Endothelial cell (in vitro differentiated cells): ENCODE data around the gene CCDC51. TPM values are rescaled to one million over a fixed set of nuclear protein-coding genes. Genes with fewer than 3 reads are reported as not detected.
A peak's percentile ranks its signal among the peaks of the same experiment; 100 is the strongest.

Experiments
- DNase-seq: peaks from one replicate; pipeline ENCODE4 v3.0.0; 2021; ENCODE audit warnings: low spot score
- H3K27ac Mint-ChIP-seq: one replicate; pipeline ENCODE4 v1.8.0; 2021; ENCODE audit warnings: mixed read lengths, inconsistent platforms; ENCODE audit not compliant: unreplicated experiment
- H3K27me3 Mint-ChIP-seq: one replicate; pipeline ENCODE4 v1.8.0; 2021; ENCODE audit warnings: mild to moderate bottlenecking, moderate library complexity, mixed read lengths, inconsistent platforms; ENCODE audit not compliant: unreplicated experiment
- H3K36me3 Mint-ChIP-seq: one replicate; pipeline ENCODE4 v1.8.0; 2021; ENCODE audit warnings: mild to moderate bottlenecking, low read depth, mixed read lengths, inconsistent platforms; ENCODE audit not compliant: unreplicated experiment
- H3K4me1 Mint-ChIP-seq: one replicate; pipeline ENCODE4 v1.8.0; 2021; ENCODE audit warnings: mild to moderate bottlenecking, mixed read lengths, inconsistent platforms; ENCODE audit not compliant: unreplicated experiment
- H3K4me3 Mint-ChIP-seq: one replicate; pipeline ENCODE4 v1.8.0; 2021; ENCODE audit warnings: mild to moderate bottlenecking, mixed read lengths, inconsistent platforms; ENCODE audit not compliant: unreplicated experiment
- H3K9me3 Mint-ChIP-seq: one replicate; pipeline ENCODE4 v1.8.0; 2021; ENCODE audit warnings: mixed read lengths, inconsistent platforms; ENCODE audit not compliant: unreplicated experiment
- total RNA-seq: library from RNA; stranded (reverse); fragmentation: NEBNext Ultra II Directional; extraction: Animal tissue kit (Norgen Biotek cat#: 25700); gene quantifications from one replicate; pipeline ENCODE4 v1.2.1, GENCODE V29; 2021; ENCODE audit not compliant: unreplicated experiment
- TF ChIP-seq, protein P1 (sequence below): fragments of 200-600 bp; sonication (generic); IDR thresholded peaks from one replicate; pipeline ENCODE4 v1.5.0; 2021; ENCODE audit warnings: antibody characterized with exemption; ENCODE audit not compliant: unreplicated experiment

CCDC51 gene
- total RNA-seq, 1 donor from 2014 or later, result 11.8 TPM

DNA sequence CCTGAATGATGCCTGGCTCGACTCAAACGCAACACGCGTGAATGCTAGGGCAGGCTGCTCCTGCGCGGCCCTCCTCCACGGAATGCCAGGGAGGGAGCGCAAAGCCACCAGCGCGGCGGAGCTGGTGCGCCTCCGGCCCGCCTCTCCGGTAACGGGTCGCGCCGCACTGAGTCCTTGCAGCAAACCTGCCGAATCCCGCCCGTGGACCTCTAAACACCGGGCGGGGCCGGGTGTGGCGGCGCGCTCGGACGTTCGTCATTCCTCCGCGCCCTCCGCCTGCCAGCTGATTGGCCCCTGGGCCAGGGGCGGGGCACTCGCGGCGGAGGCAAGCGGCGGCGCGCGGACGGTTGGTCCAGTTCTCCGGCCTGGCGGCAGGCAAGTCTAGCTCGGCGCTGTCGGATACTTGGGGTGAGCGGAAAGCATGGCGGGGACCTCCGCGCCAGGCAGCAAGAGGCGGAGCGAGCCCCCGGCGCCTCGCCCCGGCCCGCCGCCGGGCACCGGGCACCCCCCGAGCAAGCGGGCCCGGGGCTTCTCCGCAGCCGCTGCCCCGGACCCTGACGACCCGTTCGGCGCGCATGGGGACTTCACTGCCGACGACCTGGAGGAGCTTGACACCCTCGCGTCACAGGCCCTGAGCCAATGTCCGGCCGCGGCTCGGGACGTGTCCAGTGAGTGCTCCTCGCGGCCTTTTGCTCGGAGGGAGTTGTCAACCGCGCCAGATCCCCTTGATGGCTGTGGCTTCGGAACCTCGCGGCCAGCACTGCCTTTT, 6.7 kb upstream of the CCDC51 start, which contains the start of gene ATRIP:
Gene ATRIP (plus strand): TSS at position 313 of the 769 bp plus-strand sequence. CDS start 109 bp downstream, at position 422.
- Mint-ChIP-seq H3K27ac (peak within 1 kb of the TSS; percentile 46), H3K4me1 (peaks cover 24% of the 10 kb centered on the region), H3K4me3 (peak within 1 kb of the TSS; percentile 92), H3K36me3 (peaks cover 5% of the 10 kb centered on the region), H3K9me3 (no peaks in the 10 kb centered on the region), H3K27me3 (peaks cover 5% of the 10 kb centered on the region)
- TF ChIP-seq, protein P1, sequence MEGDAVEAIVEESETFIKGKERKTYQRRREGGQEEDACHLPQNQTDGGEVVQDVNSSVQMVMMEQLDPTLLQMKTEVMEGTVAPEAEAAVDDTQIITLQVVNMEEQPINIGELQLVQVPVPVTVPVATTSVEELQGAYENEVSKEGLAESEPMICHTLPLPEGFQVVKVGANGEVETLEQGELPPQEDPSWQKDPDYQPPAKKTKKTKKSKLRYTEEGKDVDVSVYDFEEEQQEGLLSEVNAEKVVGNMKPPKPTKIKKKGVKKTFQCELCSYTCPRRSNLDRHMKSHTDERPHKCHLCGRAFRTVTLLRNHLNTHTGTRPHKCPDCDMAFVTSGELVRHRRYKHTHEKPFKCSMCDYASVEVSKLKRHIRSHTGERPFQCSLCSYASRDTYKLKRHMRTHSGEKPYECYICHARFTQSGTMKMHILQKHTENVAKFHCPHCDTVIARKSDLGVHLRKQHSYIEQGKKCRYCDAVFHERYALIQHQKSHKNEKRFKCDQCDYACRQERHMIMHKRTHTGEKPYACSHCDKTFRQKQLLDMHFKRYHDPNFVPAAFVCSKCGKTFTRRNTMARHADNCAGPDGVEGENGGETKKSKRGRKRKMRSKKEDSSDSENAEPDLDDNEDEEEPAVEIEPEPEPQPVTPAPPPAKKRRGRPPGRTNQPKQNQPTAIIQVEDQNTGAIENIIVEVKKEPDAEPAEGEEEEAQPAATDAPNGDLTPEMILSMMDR, result no peak
- peak; percentile 90 for DNase-seq

DNA sequence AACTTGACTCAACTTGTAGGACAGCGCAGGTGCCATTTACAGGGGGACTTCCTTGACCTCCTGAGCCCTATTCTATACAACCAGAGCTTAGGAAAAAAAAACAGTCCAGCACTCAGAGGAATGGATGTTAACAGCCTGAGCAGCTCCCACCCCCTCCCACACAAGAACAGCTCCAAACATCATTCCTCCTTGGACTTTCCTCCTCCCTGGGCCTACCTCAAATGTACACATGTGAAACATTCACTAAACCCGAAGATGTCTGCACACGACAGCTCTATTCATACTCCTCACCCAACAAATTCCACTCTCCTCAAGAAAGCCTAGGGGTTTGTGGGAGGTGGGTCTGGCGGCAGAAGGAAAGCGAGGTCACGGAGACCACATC, 6.1 kb upstream of the CCDC51 start:
- Mint-ChIP-seq H3K27me3 (peaks cover 7% of the 10 kb centered on the region), H3K27ac (peak overlapping the region; percentile 46), H3K9me3 (no peaks in the 10 kb centered on the region), H3K4me3 (peak overlapping the region; percentile 92), H3K36me3 (peaks cover 3% of the 10 kb centered on the region), H3K4me1 (peaks cover 27% of the 10 kb centered on the region)
- TF ChIP-seq, protein P1, result no peak
- no peak for DNase-seq

- TF ChIP-seq, protein P1, result no peak
- peaks cover 11% of the 10 kb centered on the region for H3K27me3 Mint-ChIP-seq
- no peaks in the 10 kb centered on the region for H3K9me3 Mint-ChIP-seq
- peaks cover 3% of the 10 kb centered on the region for H3K36me3 Mint-ChIP-seq
- peak overlapping the region; percentile 92 for H3K4me3 Mint-ChIP-seq
- DNase-seq, result no peak
- peaks cover 27% of the 10 kb centered on the region for H3K4me1 Mint-ChIP-seq
- no peak overlapping the region for H3K27ac Mint-ChIP-seq
Observed at GRCh38 chr3:48445277-48445882, 5.5 kb upstream of the CCDC51 start.

GRCh38 chr3:48441940-48442339, 2.0 kb upstream of the CCDC51 start:
- DNase-seq, result no peak
- TF ChIP-seq, protein P1, result no peak
- H3K27ac Mint-ChIP-seq, result no peak overlapping the region
- H3K4me1 Mint-ChIP-seq, result peaks cover 24% of the 10 kb centered on the region
- no peaks in the 10 kb centered on the region for H3K9me3 Mint-ChIP-seq
- H3K36me3 Mint-ChIP-seq, result peaks cover 3% of the 10 kb centered on the region
- peak overlapping the region; percentile 97 for H3K4me3 Mint-ChIP-seq
- peaks cover 25% of the 10 kb centered on the region for H3K27me3 Mint-ChIP-seq

- Mint-ChIP-seq H3K27me3 (peaks cover 23% of the 10 kb centered on the region), H3K4me3 (peak overlapping the region; percentile 97), H3K36me3 (peaks cover 3% of the 10 kb centered on the region), H3K9me3 (no peaks in the 10 kb centered on the region), H3K4me1 (peaks cover 15% of the 10 kb centered on the region), H3K27ac (peak overlapping the region; percentile 91)
- peak; percentile 36 for DNase-seq
- TF ChIP-seq, protein P1, result no peak
Observed at GRCh38 chr3:48440590-48440958, 655 bp upstream of the CCDC51 start.
